ENCODE measurements around the gene TMOD1. TPM values are rescaled to one million over a fixed set of nuclear protein-coding genes. Genes with fewer than 3 reads are reported as not detected.

Gene TMOD1
- total RNA-seq, 3 donors from 2014 or later (not counting 1 experiment from before 2014, with no cell fraction given): 1.9 to 3.2 (median 2.0) TPM

DNA sequence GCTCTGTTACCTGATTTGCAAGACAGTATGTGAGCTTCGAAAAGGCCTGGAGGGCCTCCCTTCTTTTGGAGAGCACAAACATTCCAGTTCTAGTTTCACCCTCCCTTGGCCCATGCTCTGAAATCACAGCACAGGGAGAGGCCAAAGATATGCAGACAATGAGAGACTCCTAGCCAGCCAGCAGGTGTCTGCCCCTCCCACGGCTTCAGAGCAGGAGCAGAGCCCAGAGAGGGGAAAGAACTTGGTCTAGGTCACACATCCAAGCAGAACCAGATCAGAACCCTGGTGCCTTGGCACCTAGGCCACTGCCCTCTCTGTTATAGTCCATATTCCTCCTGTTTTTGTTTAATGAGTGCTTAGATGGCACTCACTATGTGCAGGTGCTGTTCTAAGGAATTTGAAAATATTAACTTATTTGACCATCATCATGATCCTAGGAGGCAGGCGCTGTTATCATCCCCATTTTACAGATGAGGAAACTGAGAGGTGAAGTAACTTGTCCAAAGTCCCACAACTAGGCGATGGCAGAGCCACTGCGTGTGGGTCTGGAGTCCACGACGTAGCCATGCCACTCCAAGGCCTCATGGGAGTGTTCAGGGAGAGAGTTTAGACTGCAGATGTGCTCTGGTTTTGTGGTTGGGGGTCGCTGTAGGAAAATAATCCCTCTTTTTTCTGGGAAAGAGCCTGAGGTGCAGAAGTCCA lies 27.2 kb downstream of the TMOD1 start:
- peaks cover 12 to 14% of the 10 kb centered on the region in 2 donors for H3K27me3 Mint-ChIP-seq (ENCODE audit: low read depth in 2 of 2)
- no peaks in the 10 kb centered on the region for H3K4me1 ChIP-seq (ENCODE audit: control insufficient read depth, insufficient read depth, low read length)
- no peaks in the 10 kb centered on the region for H3K9me3 ChIP-seq (ENCODE audit: control insufficient read depth, insufficient read depth, low read length)
- no peak overlapping the region for H3K27ac ChIP-seq (ENCODE audit: low read length)
- intact Hi-C loops (cut with micrococcal nuclease): no loop called here
- H3K4me1 Mint-ChIP-seq: no peaks in the 10 kb centered on the region
- H3K4me3 Mint-ChIP-seq: no peak overlapping the region
- H3K4me3 ChIP-seq (ENCODE audit: low read length): no peak overlapping the region
- TF ChIP-seq, protein P1, sequence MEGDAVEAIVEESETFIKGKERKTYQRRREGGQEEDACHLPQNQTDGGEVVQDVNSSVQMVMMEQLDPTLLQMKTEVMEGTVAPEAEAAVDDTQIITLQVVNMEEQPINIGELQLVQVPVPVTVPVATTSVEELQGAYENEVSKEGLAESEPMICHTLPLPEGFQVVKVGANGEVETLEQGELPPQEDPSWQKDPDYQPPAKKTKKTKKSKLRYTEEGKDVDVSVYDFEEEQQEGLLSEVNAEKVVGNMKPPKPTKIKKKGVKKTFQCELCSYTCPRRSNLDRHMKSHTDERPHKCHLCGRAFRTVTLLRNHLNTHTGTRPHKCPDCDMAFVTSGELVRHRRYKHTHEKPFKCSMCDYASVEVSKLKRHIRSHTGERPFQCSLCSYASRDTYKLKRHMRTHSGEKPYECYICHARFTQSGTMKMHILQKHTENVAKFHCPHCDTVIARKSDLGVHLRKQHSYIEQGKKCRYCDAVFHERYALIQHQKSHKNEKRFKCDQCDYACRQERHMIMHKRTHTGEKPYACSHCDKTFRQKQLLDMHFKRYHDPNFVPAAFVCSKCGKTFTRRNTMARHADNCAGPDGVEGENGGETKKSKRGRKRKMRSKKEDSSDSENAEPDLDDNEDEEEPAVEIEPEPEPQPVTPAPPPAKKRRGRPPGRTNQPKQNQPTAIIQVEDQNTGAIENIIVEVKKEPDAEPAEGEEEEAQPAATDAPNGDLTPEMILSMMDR (IDR thresholded peaks at IDR 0.05): no peak
- no peaks in the 10 kb centered on the region for H3K9me3 Mint-ChIP-seq
- 89% methylated on average over 8 of the region's 8 CpGs for WGBS (ENCODE audit: insufficient coverage)
- H3K36me3 Mint-ChIP-seq: no peaks in the 10 kb centered on the region
- ATAC-seq (no peak), DNase-seq (no peak)
- H3K27ac Mint-ChIP-seq: no peak overlapping the region
- no peaks in the 10 kb centered on the region for H3K27me3 ChIP-seq (ENCODE audit: control insufficient read depth, insufficient read depth, low read length)
- H3K36me3 ChIP-seq (ENCODE audit: control insufficient read depth, insufficient read depth, low read length): no peaks in the 10 kb centered on the region

GRCh38 chr9:97529363-97530076 lies 28.1 kb downstream of the TMOD1 start:
- H3K27ac Mint-ChIP-seq: no peak overlapping the region
- Histone ChIP-seq H3K36me3 (ENCODE audit: control insufficient read depth, insufficient read depth, low read length) (no peaks in the 10 kb centered on the region), H3K27ac (ENCODE audit: low read length) (no peak overlapping the region), H3K27me3 (ENCODE audit: control insufficient read depth, insufficient read depth, low read length) (no peaks in the 10 kb centered on the region), H3K4me3 (ENCODE audit: low read length) (no peak overlapping the region), H3K4me1 (ENCODE audit: control insufficient read depth, insufficient read depth, low read length) (no peaks in the 10 kb centered on the region), H3K9me3 (ENCODE audit: control insufficient read depth, insufficient read depth, low read length) (no peaks in the 10 kb centered on the region)
- ATAC-seq (no peak), DNase-seq (no peak)
- intact Hi-C loops (cut with micrococcal nuclease): no loop called here
- no peaks in the 10 kb centered on the region for H3K4me1 Mint-ChIP-seq
- no peaks in the 10 kb centered on the region for H3K36me3 Mint-ChIP-seq
- no peak overlapping the region for H3K4me3 Mint-ChIP-seq
- TF ChIP-seq, protein P1 (IDR thresholded peaks at IDR 0.05): no peak
- H3K27me3 Mint-ChIP-seq (ENCODE audit: low read depth in 2 of 2): peaks cover 10 to 16% of the 10 kb centered on the region in 2 donors
- H3K9me3 Mint-ChIP-seq: no peaks in the 10 kb centered on the region
- WGBS (ENCODE audit: insufficient coverage): 77% methylated on average over 11 of the region's 11 CpGs

GRCh38 chr9:97531888-97532376 lies 30.5 kb downstream of the TMOD1 start:
- Histone ChIP-seq H3K27me3 (ENCODE audit: control insufficient read depth, insufficient read depth, low read length) (no peaks in the 10 kb centered on the region), H3K27ac (ENCODE audit: low read length) (no peak overlapping the region), H3K4me3 (ENCODE audit: low read length) (no peak overlapping the region), H3K9me3 (ENCODE audit: control insufficient read depth, insufficient read depth, low read length) (no peaks in the 10 kb centered on the region), H3K36me3 (ENCODE audit: control insufficient read depth, insufficient read depth, low read length) (no peaks in the 10 kb centered on the region), H3K4me1 (ENCODE audit: control insufficient read depth, insufficient read depth, low read length) (no peaks in the 10 kb centered on the region)
- WGBS (ENCODE audit: insufficient coverage): 84% methylated on average over 9 of the region's 9 CpGs
- DNase-seq: no peak
- no peak for ATAC-seq
- TF ChIP-seq, protein P1 (IDR thresholded peaks at IDR 0.05): no peak
- Mint-ChIP-seq H3K36me3 (no peaks in the 10 kb centered on the region), H3K27me3 (ENCODE audit: low read depth in 2 of 2) (peaks cover 16 to 18% of the 10 kb centered on the region in 2 donors), H3K27ac (no peak overlapping the region), H3K9me3 (no peaks in the 10 kb centered on the region), H3K4me3 (no peak overlapping the region), H3K4me1 (no peaks in the 10 kb centered on the region)
- intact Hi-C loops (cut with micrococcal nuclease): no loop called here

All from natural killer cell (primary cell).